Measurements from ENCODE around the gene PARL.

Gene PARL, protein sequence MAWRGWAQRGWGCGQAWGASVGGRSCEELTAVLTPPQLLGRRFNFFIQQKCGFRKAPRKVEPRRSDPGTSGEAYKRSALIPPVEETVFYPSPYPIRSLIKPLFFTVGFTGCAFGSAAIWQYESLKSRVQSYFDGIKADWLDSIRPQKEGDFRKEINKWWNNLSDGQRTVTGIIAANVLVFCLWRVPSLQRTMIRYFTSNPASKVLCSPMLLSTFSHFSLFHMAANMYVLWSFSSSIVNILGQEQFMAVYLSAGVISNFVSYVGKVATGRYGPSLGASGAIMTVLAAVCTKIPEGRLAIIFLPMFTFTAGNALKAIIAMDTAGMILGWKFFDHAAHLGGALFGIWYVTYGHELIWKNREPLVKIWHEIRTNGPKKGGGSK

DNA sequence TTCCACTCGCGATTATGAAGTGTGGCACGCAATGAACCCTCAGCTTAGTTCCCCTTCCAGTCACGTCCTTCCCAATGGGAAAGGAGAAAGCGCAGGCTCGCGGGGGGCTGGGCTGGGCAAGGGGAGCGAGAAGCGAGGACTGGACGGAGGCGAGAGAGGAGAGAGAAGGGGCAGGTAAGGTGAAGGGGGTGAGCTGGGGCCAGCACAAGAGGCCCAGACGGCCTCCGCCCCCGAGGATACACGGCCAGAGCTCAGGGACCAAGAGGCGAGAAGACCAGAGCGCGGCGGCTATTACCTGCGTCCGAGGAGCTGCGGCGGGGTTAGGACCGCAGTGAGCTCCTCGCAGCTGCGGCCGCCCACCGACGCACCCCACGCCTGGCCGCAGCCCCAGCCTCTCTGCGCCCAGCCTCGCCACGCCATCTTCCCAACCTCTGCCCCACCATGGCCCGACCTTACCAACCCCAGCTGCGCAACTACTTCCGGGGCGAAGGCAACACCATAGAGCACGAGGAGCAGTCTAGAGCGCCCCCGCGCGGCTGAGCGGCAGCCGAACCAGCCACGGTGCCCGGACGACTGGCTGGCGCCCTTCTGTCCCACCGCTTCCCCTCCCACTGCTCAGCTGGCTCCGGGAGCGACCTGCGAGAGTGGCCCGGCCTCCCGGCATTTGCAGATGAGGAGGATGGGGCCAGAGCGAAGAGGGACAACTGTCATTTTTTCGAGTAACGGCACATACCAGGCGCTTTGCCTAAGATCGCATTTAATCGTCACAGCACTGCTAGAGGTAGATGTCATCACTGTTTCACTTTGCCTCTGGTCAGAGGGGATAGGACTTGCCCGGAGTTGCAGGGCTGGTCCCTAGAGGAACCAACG, at the start of gene PARL:
PARL (minus strand) TSS at position 454 of the 870 bp plus-strand sequence; CDS start at position 420, 34 bp downstream.
- peak; percentile 94 for DNase-seq

- no peak for DNase-seq
Observed at GRCh38 chr3:183933160-183933559, 48.5 kb upstream of the PARL start.

- DNase-seq, result no peak
Observed at GRCh38 chr3:183931881-183932280, 47.2 kb upstream of the PARL start.

- no peak for DNase-seq
Observed at GRCh38 chr3:183930086-183930485, 45.4 kb upstream of the PARL start.

GRCh38 chr3:183927059-183927458, 42.4 kb upstream of the PARL start:
- DNase-seq, result no peak

GRCh38 chr3:183924956-183925355, 40.3 kb upstream of the PARL start:
- DNase-seq, result no peak

GRCh38 chr3:183924543-183924942, 39.9 kb upstream of the PARL start:
- no peak for DNase-seq

- no peak for DNase-seq
Observed at GRCh38 chr3:183922421-183922820, 37.7 kb upstream of the PARL start.

GRCh38 chr3:183921096-183921495, 36.4 kb upstream of the PARL start:
- DNase-seq, result no peak

DNA sequence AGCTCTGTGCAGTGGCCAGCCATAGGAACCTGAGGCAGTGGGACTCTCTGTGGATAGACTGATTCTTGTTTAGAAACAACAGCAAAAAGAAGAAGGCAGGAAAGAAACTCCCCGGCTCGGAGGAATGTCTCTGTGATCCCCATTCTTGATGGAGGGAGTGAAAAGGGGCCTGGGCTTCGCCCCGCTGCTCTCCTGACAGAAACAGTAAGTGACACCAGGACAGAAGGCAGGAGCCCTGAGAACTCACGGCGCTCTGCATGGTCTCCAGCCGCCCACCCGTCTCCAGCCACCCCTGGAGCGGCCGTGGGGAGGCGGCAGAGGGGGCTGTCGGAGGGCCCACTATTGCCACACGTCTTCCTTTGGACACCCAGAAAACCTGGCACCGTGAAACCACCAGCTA, 35.7 kb upstream of the PARL start:
- DNase-seq, result no peak

- no peak for DNase-seq
Observed at GRCh38 chr3:183918178-183918577, 33.5 kb upstream of the PARL start.

- no peak for DNase-seq
Observed at GRCh38 chr3:183917776-183918175, 33.1 kb upstream of the PARL start.

GRCh38 chr3:183914856-183915255, 30.2 kb upstream of the PARL start:
- DNase-seq, result no peak

- no peak for DNase-seq
Observed at GRCh38 chr3:183913580-183913920, 28.9 kb upstream of the PARL start.

GRCh38 chr3:183912895-183913579, 28.4 kb upstream of the PARL start:
- no peak for DNase-seq

- DNase-seq, result no peak
Observed at GRCh38 chr3:183911763-183912506, 27.3 kb upstream of the PARL start.

DNA sequence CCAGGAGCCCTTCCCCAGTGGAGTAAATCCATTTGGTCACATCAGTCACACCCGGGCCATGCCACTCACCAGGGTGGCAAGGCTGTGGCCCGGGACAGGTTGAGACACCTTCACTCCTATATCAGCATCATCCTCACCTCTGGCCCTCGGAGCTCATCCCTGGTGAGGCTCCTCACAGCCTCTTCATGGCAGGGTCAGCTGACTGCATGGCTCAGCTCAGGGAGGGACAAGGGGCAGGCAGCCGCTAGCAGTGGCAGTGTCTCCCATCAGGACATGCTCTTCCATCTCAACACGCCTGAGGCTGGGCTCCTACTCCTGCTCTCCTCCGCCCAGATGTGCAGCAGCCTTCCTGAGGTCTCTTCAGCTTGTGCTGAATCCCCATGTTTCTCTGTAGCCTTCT, 26.4 kb upstream of the PARL start:
- DNase-seq, result no peak

DNA sequence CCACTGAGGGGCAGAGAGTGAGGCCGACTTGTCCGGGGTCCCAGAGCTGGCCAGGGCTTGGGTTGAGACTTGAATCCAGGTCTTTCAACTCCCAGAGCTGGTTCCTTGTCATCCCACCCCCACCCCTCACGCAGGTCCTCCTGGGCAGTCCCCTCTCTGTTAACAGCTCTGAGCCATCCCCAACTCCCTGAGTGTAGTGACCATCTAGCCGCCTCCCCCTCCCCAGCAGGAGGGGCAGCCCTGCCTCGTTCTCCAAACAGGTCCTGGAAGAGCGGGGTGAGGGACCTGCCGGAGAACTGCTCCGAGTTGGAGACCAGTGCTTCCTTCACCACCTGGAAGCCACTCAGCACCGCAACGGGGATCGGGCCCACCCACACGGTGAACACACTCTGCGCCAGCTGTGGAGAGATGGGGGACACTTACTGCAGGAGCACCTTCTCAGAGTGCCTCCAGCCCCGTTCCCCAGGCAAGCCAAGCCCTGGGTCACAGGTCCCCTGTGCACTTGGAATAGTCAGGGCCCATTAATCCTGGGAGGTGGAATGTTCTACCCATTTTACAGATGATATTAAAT, 24.4 kb upstream of the PARL start:
- no peak for DNase-seq

GRCh38 chr3:183907911-183908331, 23.2 kb upstream of the PARL start:
- no peak for DNase-seq

- DNase-seq, result no peak
Observed at GRCh38 chr3:183907176-183907575, 22.5 kb upstream of the PARL start.

- DNase-seq, result no peak
Observed at GRCh38 chr3:183906234-183906921, 21.7 kb upstream of the PARL start.
